Measurements from ENCODE around the gene SCN11A. TPM values are rescaled to one million over a fixed set of nuclear protein-coding genes. Genes with fewer than 3 reads are reported as not detected.

The SCN11A gene
- total and polyA plus RNA-seq, 7 donors, result under 0.01 to 3.0 (median 1.2) TPM; not detected in 1

DNA sequence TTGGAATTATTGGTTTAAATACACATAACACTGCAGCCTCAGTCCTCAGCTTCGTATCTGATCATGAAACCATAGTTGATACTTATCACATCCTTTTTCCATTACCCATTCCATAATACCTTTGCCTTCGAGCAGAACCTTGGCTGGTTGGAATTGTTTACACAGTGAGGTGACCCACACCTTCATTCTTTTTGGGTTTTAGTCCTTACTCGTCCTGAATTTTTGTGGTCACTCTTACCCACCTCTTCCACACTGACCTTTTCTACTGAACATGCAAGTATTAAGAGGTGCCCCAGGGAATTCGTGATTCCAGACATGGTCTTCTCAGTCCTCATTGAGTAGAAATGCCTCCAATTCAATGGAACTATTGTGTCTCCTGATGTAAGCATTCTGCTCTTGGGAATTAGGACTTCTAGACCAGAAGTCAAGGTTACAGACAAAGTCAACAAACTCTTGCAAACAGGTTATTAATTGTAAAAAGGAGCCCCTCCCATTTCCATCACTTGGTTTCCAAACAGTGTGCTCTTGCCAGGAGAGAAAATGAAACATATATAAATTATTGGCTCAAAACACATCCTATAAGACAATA is 37.7 kb downstream of the SCN11A start:
- no peak overlapping the region for H3K4me3 ChIP-seq
- no peak overlapping the region for H3K27ac ChIP-seq
- WGBS, 2 donors, result 75 to 82% methylated on average over 4 of the region's 4 CpGs
- no peak for TF ChIP-seq POLR2A (IDR thresholded peaks at IDR 0.05)
- no peak for TF ChIP-seq POLR2AphosphoS5 (IDR thresholded peaks at IDR 0.05)
- no peak for TF ChIP-seq EP300 (IDR thresholded peaks at IDR 0.05)
- TF ChIP-seq, protein P1, sequence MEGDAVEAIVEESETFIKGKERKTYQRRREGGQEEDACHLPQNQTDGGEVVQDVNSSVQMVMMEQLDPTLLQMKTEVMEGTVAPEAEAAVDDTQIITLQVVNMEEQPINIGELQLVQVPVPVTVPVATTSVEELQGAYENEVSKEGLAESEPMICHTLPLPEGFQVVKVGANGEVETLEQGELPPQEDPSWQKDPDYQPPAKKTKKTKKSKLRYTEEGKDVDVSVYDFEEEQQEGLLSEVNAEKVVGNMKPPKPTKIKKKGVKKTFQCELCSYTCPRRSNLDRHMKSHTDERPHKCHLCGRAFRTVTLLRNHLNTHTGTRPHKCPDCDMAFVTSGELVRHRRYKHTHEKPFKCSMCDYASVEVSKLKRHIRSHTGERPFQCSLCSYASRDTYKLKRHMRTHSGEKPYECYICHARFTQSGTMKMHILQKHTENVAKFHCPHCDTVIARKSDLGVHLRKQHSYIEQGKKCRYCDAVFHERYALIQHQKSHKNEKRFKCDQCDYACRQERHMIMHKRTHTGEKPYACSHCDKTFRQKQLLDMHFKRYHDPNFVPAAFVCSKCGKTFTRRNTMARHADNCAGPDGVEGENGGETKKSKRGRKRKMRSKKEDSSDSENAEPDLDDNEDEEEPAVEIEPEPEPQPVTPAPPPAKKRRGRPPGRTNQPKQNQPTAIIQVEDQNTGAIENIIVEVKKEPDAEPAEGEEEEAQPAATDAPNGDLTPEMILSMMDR (IDR thresholded peaks at IDR 0.05), result no peak
- H3K4me1 ChIP-seq, result no peaks in the 10 kb centered on the region
- no peak for DNase-seq
- intact Hi-C loops (cut with DNase I), result no loop called here
- no peaks in the 10 kb centered on the region for H3K36me3 ChIP-seq
- H3K9me3 ChIP-seq, result peaks cover 0 to 4% (median 0%) of the 10 kb centered on the region in 4 donors
- H3K27me3 ChIP-seq, result no peaks in the 10 kb centered on the region

DNA sequence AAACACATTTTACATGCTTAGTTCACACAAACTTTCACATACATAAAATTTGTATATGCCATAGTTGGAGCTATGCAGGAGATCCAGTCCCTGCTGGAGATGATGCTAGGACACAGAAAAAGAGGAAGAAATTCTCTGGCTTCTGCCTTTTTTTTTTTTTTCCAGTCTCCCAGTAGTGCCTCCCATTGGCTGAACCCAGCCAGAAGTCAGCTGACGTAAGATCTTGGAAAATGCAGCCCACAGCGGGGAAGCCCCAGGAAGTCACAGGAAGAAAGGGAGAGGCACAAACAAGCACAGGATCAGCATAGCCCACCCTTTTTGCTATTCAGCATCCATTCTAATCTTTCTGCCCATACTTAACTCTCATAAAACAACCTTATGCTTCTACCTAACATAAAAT is 38.5 kb downstream of the SCN11A start:
- TF ChIP-seq, protein P1 (IDR thresholded peaks at IDR 0.05), result no peak
- TF ChIP-seq POLR2A (IDR thresholded peaks at IDR 0.05) (no peak), EP300 (IDR thresholded peaks at IDR 0.05) (no peak), POLR2AphosphoS5 (IDR thresholded peaks at IDR 0.05) (no peak)
- H3K4me3 ChIP-seq, result no peak overlapping the region
- no peak for DNase-seq
- no peaks in the 10 kb centered on the region for H3K27me3 ChIP-seq
- WGBS, 2 donors, result 49 to 78% methylated on average over 2 of the region's 2 CpGs
- H3K4me1 ChIP-seq, result no peaks in the 10 kb centered on the region
- intact Hi-C loops (cut with DNase I), result no loop called here
- peaks cover 0 to 4% (median 0%) of the 10 kb centered on the region in 4 donors for H3K9me3 ChIP-seq
- H3K27ac ChIP-seq, result no peak overlapping the region
- no peaks in the 10 kb centered on the region for H3K36me3 ChIP-seq

DNA sequence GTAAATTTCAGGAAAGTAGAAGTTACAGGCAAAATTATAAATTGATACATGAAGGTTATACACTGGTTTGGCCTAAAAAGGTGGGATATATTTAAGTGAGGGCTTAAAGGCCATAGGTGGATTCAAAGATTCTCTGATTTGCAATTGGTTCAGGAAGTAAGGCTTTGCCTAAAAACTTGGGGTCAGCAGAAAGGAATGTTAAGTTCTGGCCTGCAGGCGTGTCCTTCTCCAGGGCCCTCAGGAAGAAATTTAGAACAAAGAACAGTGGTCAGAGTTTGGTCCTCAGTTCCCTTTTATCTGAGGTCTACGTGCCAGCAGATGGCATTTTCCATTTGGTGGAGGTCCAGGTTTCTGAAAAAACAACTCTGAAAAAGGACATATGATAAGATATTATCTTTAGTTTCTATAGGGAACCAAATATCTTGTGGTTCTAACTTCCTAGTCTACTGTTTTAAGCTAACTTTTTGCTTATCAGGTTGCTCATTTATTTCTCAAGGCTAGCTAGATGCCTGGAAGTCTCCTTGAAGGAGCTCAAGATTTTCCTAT is 40.5 kb downstream of the SCN11A start:
- H3K27me3 ChIP-seq, result no peaks in the 10 kb centered on the region
- H3K4me3 ChIP-seq, result no peak overlapping the region
- peaks cover 0 to 4% (median 0%) of the 10 kb centered on the region in 4 donors for H3K9me3 ChIP-seq
- no peaks in the 10 kb centered on the region for H3K4me1 ChIP-seq
- no peak for DNase-seq
- H3K27ac ChIP-seq, result no peak overlapping the region
- TF ChIP-seq POLR2AphosphoS5 (IDR thresholded peaks at IDR 0.05) (no peak), EP300 (IDR thresholded peaks at IDR 0.05) (no peak)
- TF ChIP-seq, protein P1 (IDR thresholded peaks at IDR 0.05), result no peak
- intact Hi-C loops (cut with DNase I), result no loop called here
- no peaks in the 10 kb centered on the region for H3K36me3 ChIP-seq
- 55 to 76% methylated on average over 2 of the region's 2 CpGs for WGBS, 2 donors

DNA sequence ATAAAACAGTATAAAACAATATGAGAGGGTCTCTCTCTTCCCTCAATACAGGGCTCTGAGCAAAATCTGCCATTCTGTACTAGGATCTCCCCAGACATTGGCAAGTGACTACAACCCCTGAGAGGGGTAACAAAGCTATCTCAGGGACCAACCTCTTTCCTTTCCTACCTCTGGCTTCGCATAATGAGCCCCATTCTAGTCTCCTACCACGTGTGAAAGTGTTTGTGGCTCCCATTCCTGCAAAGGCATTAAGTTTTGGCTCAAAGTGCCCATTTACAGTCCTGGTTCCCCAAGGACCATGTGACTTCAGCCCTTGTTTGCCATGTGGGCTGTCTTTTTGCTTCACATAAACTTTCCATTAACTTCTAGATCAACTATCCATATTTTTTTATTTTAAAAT is 46.4 kb downstream of the SCN11A start:
- Histone ChIP-seq H3K4me1 (no peaks in the 10 kb centered on the region), H3K36me3 (no peaks in the 10 kb centered on the region), H3K4me3 (no peak overlapping the region), H3K27ac (no peak overlapping the region), H3K27me3 (no peaks in the 10 kb centered on the region), H3K9me3 (peaks cover 0 to 4% (median 0%) of the 10 kb centered on the region in 4 donors)
- no peak for DNase-seq
- WGBS, 2 donors, result 47 to 64% methylated on average over 2 of the region's 2 CpGs
- intact Hi-C loops (cut with DNase I), result no loop called here
- TF ChIP-seq POLR2AphosphoS5 (IDR thresholded peaks at IDR 0.05), result no peak
- TF ChIP-seq, protein P1 (IDR thresholded peaks at IDR 0.05), result no peak
- no peak for TF ChIP-seq POLR2A (IDR thresholded peaks at IDR 0.05)
- TF ChIP-seq EP300 (IDR thresholded peaks at IDR 0.05), result no peak

Small RNA genes lying within 50 kb of the gene (small RNA-seq; reads per million reads assigned to genes)
- 0 reads per million in 3 donors for gene RNU6-1227P

Other genes with a start within 250 kb of the SCN11A start
- not detected for gene SCN10A, start 235.7 kb downstream of the SCN11A start, total RNA-seq
- gene SCN10A, start 235.7 kb downstream of the SCN11A start, polyA plus RNA-seq, result not detected
- 10 to 100 TPM; 37.4 to 50.2 (median 40.7) TPM for gene WDR48, start 72 bp upstream of the SCN11A start, total RNA-seq
- 10 to 100 TPM; 15.3 to 16.8 (median 16.6) TPM for gene WDR48, start 72 bp upstream of the SCN11A start, polyA plus RNA-seq
- 10 to 100 TPM; 43.5 to 49.9 (median 48.9) TPM for gene GORASP1, start 55.7 kb upstream of the SCN11A start, total RNA-seq
- 10 to 100 TPM; 35.4 to 54.5 (median 40.7) TPM for gene GORASP1, start 55.7 kb upstream of the SCN11A start, polyA plus RNA-seq
- 1 to 10 TPM; 2.9 to 7.1 (median 4.4) TPM for gene TTC21A, start 55.7 kb upstream of the SCN11A start, total RNA-seq
- 1 to 10 TPM in 2 of 3 donors, under 1 TPM in 1; 0.60 to 6.0 (median 2.8) TPM for gene TTC21A, start 55.7 kb upstream of the SCN11A start, polyA plus RNA-seq
- 100 to 1,000 TPM in 1 of 4 donors, 10 to 100 TPM in 3; 12.8 to 135 (median 21.9) TPM for gene CSRNP1, start 101.6 kb upstream of the SCN11A start, total RNA-seq
- 10 to 100 TPM; 15.6 to 26.7 (median 16.9) TPM for gene CSRNP1, start 101.6 kb upstream of the SCN11A start, polyA plus RNA-seq
- gene XIRP1, start 140.7 kb upstream of the SCN11A start, total RNA-seq, result under 1 TPM in 1 of 4 donors, not detected in 3; 0.54 TPM
- 1 to 10 TPM in 1 of 3 donors, under 1 TPM in 2; 0.25 to 1.2 (median 0.69) TPM for gene XIRP1, start 140.7 kb upstream of the SCN11A start, polyA plus RNA-seq
- under 1 TPM; 0.16 to 0.68 (median 0.32) TPM for gene CX3CR1, start 228.1 kb upstream of the SCN11A start, total RNA-seq
- gene CX3CR1, start 228.1 kb upstream of the SCN11A start, polyA plus RNA-seq, result under 1 TPM in 1 of 3 donors, not detected in 2; 0.10 TPM

Measured in sigmoid colon (tissue), 7 donors.